HG03442 (cell line): ENCODE data around the gene MAML3.

Experiments used
- ATAC-seq: cut with Tn5 transposase; IDR thresholded peaks from one replicate; pipeline ENCODE4 v1.9.1; 2021; ENCODE audit warnings: mild to moderate bottlenecking, moderate library complexity; ENCODE audit not compliant: unreplicated experiment

The MAML3 gene

GRCh38 chr4:140127422-140127821 is 26.6 kb downstream of the MAML3 start:
- no peak for ATAC-seq

DNA sequence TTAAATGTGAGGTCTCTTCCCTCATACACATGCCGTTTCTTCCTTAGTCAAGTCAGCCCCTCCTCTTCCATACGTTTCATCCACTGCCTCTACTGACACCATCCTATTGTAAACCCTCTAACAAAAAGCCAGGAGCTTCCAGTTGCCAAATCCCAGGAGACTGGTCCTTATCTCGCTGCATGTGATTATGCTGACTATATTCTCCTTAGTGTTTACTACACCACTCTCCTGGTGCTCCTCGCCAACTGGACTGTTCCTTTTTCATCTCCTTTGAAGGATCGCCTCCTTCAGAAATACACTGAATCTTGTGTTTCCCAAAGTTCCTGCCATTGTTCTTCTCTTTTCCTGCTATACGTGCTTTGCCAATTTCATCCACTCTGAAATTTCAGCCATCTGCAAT is 27.7 kb downstream of the MAML3 start:
- ATAC-seq, result no peak

- no peak for ATAC-seq
These were observed 28.6 kb downstream of the MAML3 start for GRCh38 chr4:140125374-140125773.

DNA sequence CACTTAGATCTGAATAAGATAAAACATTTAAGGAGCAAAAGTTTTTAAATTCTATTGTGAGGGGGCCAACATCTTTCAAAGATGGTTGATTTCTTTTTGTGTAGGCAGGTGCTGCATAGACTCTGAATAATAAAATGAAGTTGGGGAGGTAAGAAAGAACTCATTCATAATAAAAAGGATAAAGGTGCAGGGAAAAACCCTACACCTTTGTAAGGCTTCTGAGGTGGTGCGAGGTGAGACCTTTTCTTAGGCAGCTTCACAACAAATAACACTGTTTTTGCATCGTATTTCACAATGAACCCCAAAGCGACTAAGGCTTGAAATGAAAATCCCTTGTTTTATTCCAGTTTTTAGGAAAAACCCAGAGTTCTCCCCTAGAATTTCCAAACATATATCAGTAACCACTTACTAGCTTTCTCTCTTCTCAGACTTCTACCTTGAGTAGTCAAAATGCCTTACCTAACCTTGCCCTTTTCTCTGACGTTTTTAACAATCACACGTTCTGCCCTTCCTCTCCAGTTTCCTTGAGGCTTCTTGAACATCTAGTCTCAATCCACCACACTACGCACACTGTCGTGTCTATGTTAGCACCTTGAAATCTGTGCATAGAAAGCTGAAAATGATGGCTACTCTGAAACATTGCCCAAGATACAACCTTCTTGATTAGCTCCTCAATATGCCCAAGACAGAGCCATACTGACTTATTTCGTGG is 30.2 kb downstream of the MAML3 start:
- ATAC-seq, result no peak

DNA sequence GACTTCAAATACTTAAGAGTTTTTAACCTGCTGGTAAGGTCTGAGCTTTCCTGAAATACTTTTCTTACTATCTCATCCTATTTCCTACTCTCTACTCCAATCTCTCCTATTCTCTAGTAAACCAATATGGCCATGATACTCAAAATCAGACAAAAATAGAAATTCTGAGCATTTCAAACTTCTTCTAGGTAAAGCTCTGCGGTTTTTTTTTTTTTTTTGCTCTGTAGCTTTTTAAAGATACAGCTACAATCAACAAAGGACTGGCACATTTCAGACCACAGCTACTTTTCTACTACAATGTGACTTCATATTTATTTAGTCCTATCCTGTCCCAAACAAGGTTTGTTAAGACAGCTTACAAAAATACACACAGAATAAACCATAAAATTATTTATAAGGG is 31.1 kb downstream of the MAML3 start:
- ATAC-seq, result no peak

DNA sequence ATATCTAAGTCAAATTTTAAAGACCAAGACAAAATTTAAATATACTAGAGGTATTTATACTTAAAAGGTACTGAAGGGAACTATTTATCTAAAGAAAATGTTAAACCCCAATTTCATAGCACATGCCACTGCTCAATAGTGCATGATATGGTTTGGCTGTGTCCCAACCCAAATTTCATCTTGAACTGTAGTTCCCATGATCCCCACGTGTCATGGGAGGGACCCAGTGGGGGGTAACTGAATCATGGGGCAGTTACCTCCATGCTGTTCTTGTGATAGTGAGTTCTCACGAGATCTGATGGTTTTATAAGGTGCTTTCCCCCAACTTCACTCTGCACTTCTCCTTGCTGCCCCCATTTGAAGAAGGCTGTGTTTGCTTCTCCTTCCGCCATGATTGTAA is 32.3 kb downstream of the MAML3 start:
- ATAC-seq, result no peak

DNA sequence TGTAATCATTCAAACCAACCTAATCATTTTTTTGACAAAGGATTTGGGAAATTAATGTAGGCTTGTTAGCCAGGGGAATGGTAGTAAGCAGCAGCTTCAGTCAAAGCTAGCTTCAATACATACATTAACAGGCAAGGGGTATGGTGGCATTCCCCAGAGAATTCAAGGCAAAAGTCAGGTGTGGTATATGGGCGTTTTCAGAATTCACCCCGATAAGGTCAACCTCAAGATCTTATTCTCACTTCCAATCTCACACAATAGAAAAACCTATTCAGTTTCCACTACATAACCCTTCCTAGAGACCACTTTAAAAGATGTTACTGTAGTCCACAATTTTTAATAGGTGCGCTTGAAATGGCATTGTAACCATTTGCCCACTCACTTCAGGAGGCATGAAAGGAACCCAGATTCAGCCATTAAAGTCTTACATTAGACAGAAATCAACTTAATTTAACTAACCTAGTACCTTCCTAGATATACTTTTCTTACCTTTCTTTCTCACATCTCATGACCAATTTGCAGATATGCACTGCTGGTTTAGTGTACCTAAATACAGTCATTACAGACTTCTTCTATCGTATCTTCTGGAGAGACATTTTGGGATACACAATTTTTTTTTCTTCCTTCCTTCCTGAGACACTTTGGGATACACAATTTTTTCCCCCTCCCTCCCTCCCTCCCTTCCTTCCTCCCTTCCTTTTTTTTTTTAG is 34.9 kb downstream of the MAML3 start:
- no peak for ATAC-seq

DNA sequence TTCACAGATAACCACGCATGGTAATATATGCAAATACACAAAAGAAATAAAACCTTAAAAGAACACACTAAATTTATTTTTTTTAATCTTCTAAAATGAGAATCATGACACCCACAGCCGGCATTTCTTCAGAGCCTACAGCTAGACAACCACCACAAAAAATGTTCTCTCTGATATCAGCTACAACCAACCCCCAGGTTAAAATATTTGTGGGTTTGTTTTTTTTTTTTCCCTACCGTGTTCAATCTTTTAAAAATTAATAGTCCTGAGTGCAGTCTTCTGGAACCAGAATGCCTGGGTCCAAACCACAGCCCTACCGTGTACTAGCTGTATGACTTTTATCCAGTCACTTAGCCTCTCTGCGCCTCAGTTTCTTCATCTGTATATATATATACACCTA is 36.0 kb downstream of the MAML3 start:
- no peak for ATAC-seq

DNA sequence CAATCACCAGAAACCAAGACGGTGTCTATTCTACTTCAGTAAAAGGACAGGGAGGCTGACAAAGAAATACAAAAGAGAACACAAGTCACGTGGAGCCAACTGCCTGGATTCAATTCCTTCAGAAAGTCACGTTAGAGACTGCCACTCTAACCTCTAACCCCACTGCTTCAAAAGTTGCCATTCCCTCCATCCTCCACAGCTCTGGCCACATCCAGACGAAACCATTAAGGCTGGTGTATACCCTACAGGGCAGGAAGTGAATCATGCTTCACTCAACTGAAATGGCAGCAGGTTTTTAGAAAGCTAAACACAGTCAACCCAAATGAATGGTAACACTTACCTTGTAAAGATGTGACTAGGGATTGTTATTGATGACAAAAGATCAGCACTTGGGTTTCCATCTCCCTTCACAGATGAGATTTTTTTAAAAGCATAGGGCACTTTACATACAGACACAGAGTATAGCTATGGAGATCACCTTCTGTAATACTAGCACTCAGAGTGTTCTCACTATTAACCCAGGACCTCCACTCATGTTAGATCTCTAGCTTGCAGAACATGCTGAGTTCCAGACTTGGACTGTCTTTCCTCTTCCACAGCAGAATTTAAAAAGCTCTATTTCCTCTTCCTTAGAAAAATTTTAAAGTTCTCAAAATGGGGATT is 37.4 kb downstream of the MAML3 start:
- no peak for ATAC-seq

- ATAC-seq, result no peak
These were observed 38.8 kb downstream of the MAML3 start for GRCh38 chr4:140115140-140115539.

GRCh38 chr4:140113653-140114052 is 40.3 kb downstream of the MAML3 start:
- ATAC-seq, result no peak

GRCh38 chr4:140112576-140112975 is 41.4 kb downstream of the MAML3 start:
- no peak for ATAC-seq

DNA sequence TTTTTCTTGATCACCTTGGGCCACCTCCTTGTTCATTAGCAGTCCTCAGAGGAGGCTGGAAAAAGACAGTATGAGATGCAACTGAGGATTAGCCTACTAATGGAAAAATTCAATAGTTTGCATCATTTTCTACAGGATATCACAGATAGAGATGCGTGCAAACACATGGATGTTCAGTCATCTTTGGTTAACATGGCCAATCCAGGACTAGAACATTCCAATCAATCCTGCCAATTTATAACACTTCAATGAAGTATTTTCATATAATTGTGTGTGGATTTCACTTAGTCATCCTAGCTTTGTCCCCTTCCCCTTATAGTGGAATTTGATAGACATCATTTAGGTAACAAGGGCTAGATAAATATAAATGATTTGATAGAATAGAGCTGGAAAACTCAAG is 42.7 kb downstream of the MAML3 start:
- ATAC-seq, result no peak

- ATAC-seq, result no peak
These were observed 43.3 kb downstream of the MAML3 start for GRCh38 chr4:140110542-140111215.

DNA sequence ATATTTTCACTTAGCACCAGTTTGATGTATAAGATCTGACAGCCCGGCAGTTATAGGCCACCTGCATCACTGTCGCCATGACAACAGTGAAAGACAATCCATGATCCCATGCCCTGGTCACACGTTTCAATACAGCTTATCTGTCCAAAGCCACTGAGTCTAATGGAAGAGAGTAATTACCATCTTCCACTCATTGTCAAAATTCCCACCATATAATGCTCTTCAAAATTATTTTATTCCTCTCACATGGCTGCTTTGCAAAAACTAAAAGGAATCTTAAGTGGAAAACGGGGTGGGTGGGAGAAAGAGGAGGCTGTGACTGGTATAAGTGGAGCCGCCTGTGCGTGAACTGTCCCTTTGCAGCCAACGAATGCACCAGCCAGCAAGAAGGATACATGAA is 44.2 kb downstream of the MAML3 start:
- no peak for ATAC-seq

DNA sequence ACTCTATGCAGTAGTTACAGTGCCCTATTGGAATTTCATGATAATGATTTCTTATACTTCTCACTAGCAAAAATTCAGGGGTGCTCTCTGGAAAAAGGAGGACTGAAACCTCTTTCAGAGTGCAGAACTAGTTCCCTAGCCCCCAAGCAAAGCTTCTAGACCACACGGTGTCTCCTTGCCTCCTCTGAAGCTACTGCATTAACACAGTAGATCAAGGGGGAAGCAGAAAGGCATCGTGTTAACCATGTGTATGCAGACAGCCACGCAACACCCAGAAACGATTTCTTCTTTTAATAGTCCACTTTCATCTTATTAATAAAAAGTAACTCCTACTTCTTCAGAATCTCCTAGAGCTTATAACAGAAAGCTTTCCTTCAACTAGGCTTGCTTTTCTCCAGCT is 44.7 kb downstream of the MAML3 start:
- no peak for ATAC-seq

DNA sequence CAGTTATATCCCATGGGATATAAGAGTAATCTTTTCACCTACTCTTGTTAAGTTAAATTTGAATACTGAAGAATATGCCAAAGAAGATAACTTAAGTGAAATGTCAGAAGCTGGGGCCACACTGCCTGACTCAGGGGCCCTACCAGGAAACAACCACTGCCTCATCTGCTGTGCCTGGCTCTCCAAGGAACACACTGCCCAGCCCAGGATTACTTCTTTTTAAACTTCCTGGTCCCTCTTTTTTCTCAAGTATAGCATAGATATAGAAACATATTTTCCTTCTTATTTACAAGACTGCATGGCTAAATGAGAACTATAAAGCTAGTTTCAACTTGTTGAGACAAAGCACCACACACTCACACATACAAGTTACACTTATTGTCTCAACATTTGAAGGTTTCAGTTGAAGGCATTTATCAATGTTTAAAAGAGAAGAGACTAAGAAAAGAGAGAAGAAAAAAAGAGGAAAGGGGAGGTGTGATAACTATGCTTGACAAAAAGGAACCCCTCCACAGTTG is 45.2 kb downstream of the MAML3 start:
- ATAC-seq, result no peak

DNA sequence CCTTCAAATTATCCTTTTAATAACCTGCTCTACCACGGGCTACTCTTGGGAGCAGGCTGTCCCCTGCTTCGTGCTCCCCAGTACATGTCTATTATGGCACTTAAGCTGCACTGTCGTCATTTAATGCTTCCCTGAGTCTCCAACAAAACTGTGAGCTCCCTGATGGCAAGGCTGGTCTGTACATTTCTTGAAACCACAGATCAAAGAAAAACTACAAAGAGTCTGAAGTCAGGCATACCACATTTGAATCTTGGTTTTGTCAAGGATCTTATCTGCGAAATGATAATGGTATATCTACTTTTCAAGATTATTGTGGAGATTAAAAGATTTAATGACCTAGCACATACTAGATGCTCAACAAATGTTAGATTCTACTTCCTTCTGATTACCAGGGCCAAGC is 45.7 kb downstream of the MAML3 start:
- ATAC-seq, result no peak

- no peak for ATAC-seq
These were observed 47.6 kb downstream of the MAML3 start for GRCh38 chr4:140106289-140106844.

DNA sequence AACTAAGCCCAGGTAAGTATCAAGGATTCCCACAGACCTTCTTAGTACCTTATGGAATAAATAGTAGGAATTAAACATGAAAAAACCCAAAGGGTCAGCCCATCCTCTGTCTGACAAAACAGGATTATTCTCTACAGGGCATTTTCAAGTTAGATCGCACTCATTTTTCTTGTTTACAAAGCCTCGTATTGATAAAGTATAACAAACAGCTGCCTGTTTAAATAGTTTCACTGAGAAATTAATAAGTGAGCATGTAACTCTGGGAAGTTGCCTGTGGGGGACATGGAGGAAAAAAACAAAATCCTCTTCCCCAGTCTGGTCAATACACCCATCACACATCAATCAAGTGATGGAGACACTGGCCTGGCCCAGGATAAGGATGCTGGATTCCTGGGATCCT is 48.5 kb downstream of the MAML3 start:
- no peak for ATAC-seq

DNA sequence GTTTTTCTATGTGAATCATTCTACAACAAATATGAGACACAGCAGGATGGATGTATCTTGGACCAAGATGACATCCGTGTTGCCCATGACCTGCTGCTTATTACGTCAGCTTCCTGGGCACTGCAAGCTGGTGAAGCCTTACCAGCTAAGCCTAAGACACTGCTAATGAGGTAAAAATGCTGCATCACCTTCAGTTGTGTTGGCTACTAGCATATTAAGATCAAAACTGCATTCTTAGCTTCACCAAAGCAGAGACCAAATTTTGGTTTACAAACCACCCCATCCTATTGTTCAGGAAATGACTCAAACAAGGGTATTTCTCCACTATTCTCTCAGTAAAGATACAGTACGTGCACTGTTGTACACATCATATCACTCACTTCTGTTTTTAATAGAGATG is 50.3 kb downstream of the MAML3 start:
- peak; percentile 92 for ATAC-seq
